ENCODE results near the gene KRTAP4-7. TPM values are rescaled to one million over a fixed set of nuclear protein-coding genes. Genes with fewer than 3 reads are reported as not detected.

The KRTAP4-7 gene
- polyA plus RNA-seq, 4 donors = not detected

Other genes with a start within 250 kb of the KRTAP4-7 start
- gene KRT12, start 216.9 kb upstream of the KRTAP4-7 start, polyA plus RNA-seq (ENCODE audit: insufficient read length in 4 of 4) = under 1 TPM in 1 of 4 donors, not detected in 3; 0.12 TPM
- gene KRT20, start 198.9 kb upstream of the KRTAP4-7 start, polyA plus RNA-seq (ENCODE audit: insufficient read length in 4 of 4) = under 1 TPM in 3 of 4 donors, not detected in 1; 0.08 to 1.00 (median 0.77) TPM
- gene KRT23, start 146.5 kb upstream of the KRTAP4-7 start, polyA plus RNA-seq (ENCODE audit: insufficient read length in 4 of 4) = 1 to 10 TPM in 3 of 4 donors, under 1 TPM in 1; 0.66 to 2.4 (median 1.8) TPM
- not detected for gene KRT39, start 117.2 kb upstream of the KRTAP4-7 start, polyA plus RNA-seq (ENCODE audit: insufficient read length in 4 of 4)
- under 1 TPM in 1 of 4 donors, not detected in 3; 0.03 TPM for gene KRT40, start 99.8 kb upstream of the KRTAP4-7 start, polyA plus RNA-seq (ENCODE audit: insufficient read length in 4 of 4)
- gene KRTAP3-3, start 90.0 kb upstream of the KRTAP4-7 start, polyA plus RNA-seq (ENCODE audit: insufficient read length in 4 of 4) = not detected
- not detected for gene KRTAP3-2, start 84.2 kb upstream of the KRTAP4-7 start, polyA plus RNA-seq (ENCODE audit: insufficient read length in 4 of 4)
- not detected for gene KRTAP3-1, start 75.0 kb upstream of the KRTAP4-7 start, polyA plus RNA-seq (ENCODE audit: insufficient read length in 4 of 4)
- gene KRTAP1-5, start 56.9 kb upstream of the KRTAP4-7 start, polyA plus RNA-seq (ENCODE audit: insufficient read length in 4 of 4) = not detected
- not detected for gene KRTAP1-4, start 54.0 kb upstream of the KRTAP4-7 start, polyA plus RNA-seq (ENCODE audit: insufficient read length in 4 of 4)
- not detected for gene KRTAP1-3, start 49.3 kb upstream of the KRTAP4-7 start, polyA plus RNA-seq (ENCODE audit: insufficient read length in 4 of 4)
- not detected for gene KRTAP1-1, start 42.7 kb upstream of the KRTAP4-7 start, polyA plus RNA-seq (ENCODE audit: insufficient read length in 4 of 4)
- gene KRTAP2-1, start 36.8 kb upstream of the KRTAP4-7 start, polyA plus RNA-seq (ENCODE audit: insufficient read length in 4 of 4) = not detected
- gene KRTAP2-2, start 28.9 kb upstream of the KRTAP4-7 start, polyA plus RNA-seq (ENCODE audit: insufficient read length in 4 of 4) = not detected
- not detected for gene KRTAP2-3, start 24.0 kb upstream of the KRTAP4-7 start, polyA plus RNA-seq (ENCODE audit: insufficient read length in 4 of 4)
- not detected for gene KRTAP2-4, start 18.3 kb upstream of the KRTAP4-7 start, polyA plus RNA-seq (ENCODE audit: insufficient read length in 4 of 4)
- gene KRTAP4-8, start 14.0 kb downstream of the KRTAP4-7 start, polyA plus RNA-seq (ENCODE audit: insufficient read length in 4 of 4) = not detected
- not detected for gene KRTAP4-16, start 18.1 kb downstream of the KRTAP4-7 start, polyA plus RNA-seq (ENCODE audit: insufficient read length in 4 of 4)
- not detected for gene KRTAP4-9, start 21.2 kb downstream of the KRTAP4-7 start, polyA plus RNA-seq (ENCODE audit: insufficient read length in 4 of 4)
- gene KRTAP4-11, start 34.2 kb downstream of the KRTAP4-7 start, polyA plus RNA-seq (ENCODE audit: insufficient read length in 4 of 4) = not detected
- gene KRTAP4-12, start 40.0 kb downstream of the KRTAP4-7 start, polyA plus RNA-seq (ENCODE audit: insufficient read length in 4 of 4) = not detected
- not detected for gene KRTAP4-6, start 56.4 kb downstream of the KRTAP4-7 start, polyA plus RNA-seq (ENCODE audit: insufficient read length in 4 of 4)
- gene KRTAP4-5, start 65.7 kb downstream of the KRTAP4-7 start, polyA plus RNA-seq (ENCODE audit: insufficient read length in 4 of 4) = not detected
- not detected for gene KRTAP4-4, start 76.6 kb downstream of the KRTAP4-7 start, polyA plus RNA-seq (ENCODE audit: insufficient read length in 4 of 4)
- not detected for gene KRTAP4-3, start 84.1 kb downstream of the KRTAP4-7 start, polyA plus RNA-seq (ENCODE audit: insufficient read length in 4 of 4)
- gene KRTAP4-2, start 94.1 kb downstream of the KRTAP4-7 start, polyA plus RNA-seq (ENCODE audit: insufficient read length in 4 of 4) = not detected
- gene KRTAP4-1, start 100.8 kb downstream of the KRTAP4-7 start, polyA plus RNA-seq (ENCODE audit: insufficient read length in 4 of 4) = not detected
- not detected for gene KRTAP9-1, start 105.7 kb downstream of the KRTAP4-7 start, polyA plus RNA-seq (ENCODE audit: insufficient read length in 4 of 4)
- gene KRTAP9-2, start 142.5 kb downstream of the KRTAP4-7 start, polyA plus RNA-seq (ENCODE audit: insufficient read length in 4 of 4) = not detected
- gene KRTAP9-3, start 148.3 kb downstream of the KRTAP4-7 start, polyA plus RNA-seq (ENCODE audit: insufficient read length in 4 of 4) = not detected
- not detected for gene KRTAP9-8, start 153.8 kb downstream of the KRTAP4-7 start, polyA plus RNA-seq (ENCODE audit: insufficient read length in 4 of 4)
- not detected for gene KRTAP9-4, start 165.5 kb downstream of the KRTAP4-7 start, polyA plus RNA-seq (ENCODE audit: insufficient read length in 4 of 4)
- not detected for gene KRTAP9-9, start 171.2 kb downstream of the KRTAP4-7 start, polyA plus RNA-seq (ENCODE audit: insufficient read length in 4 of 4)
- under 1 TPM in 1 of 4 donors, not detected in 3; 0.05 TPM for gene KRTAP9-6, start 181.2 kb downstream of the KRTAP4-7 start, polyA plus RNA-seq (ENCODE audit: insufficient read length in 4 of 4)
- gene KRTAP9-7, start 191.5 kb downstream of the KRTAP4-7 start, polyA plus RNA-seq (ENCODE audit: insufficient read length in 4 of 4) = not detected
- not detected for gene KRTAP29-1, start 218.7 kb downstream of the KRTAP4-7 start, polyA plus RNA-seq (ENCODE audit: insufficient read length in 4 of 4)
- not detected for gene KRTAP16-1, start 225.2 kb downstream of the KRTAP4-7 start, polyA plus RNA-seq (ENCODE audit: insufficient read length in 4 of 4)
- gene KRTAP17-1, start 231.6 kb downstream of the KRTAP4-7 start, polyA plus RNA-seq (ENCODE audit: insufficient read length in 4 of 4) = not detected